HepG2 (cell line): ENCODE measurements around the gene POP7. TPM values are rescaled to one million over a fixed set of nuclear protein-coding genes. Genes with fewer than 3 reads are reported as not detected.

ENCODE experiments used
- ATAC-seq: fragments of 200-7000 bp; cut with Tn5 transposase; 3 replicates; pipeline ENCODE4 v1.9.1; 2020; ENCODE audit warnings: mild to moderate bottlenecking, moderate library complexity
- BruUV-seq: library from RNA; stranded (reverse); fragments of 400-500 nt; replicated peaks from 2 replicates; lab custom pipeline; 2021; lab: Mats Ljungman, UMichigan
- CTCF ChIA-PET: fragments of 300-600 bp; formaldehyde crosslinking; extraction: SDS; loops from one replicate; lab custom pipeline; 2021; ENCODE audit warnings: low total read pairs, inconsistent platforms, low intra/inter-chr PET ratio; lab: Yijun Ruan, JAX
- POLR2A ChIA-PET: fragments of 350-600 bp; sonication (Branson Sonifier 250); formaldehyde crosslinking; loops from one replicate; lab custom pipeline; 2020; ENCODE audit warnings: antibody characterized with exemption, inconsistent platforms; lab: Yijun Ruan, JAX
- DNase-seq: peaks from one replicate; pipeline ENCODE4 v3.0.0-alpha.2; 2015; ENCODE audit warnings: low spot score
- FAIRE-seq: peaks from 3 replicates; lab custom pipeline; 2011; peaks lifted over from hg19 to GRCh38; lab: Jason Lieb, UNC
- H2AFZ ChIP-seq: one replicate; pipeline ENCODE4 v1.6.1; 2011; ENCODE audit warnings: low read length, inconsistent platforms
- H3K27ac ChIP-seq: fragments of 300-600 bp; 3 replicates; pipeline ENCODE4 v1.8.0; 2011; ENCODE audit warnings: mixed run types, mild to moderate bottlenecking, mixed read lengths, low read length, inconsistent platforms; ENCODE audit not compliant: insufficient read depth; ENCODE audit errors: extremely low read length
- H3K27me3 ChIP-seq, 2 experiments: fragments of 200-600 bp in 1 of 2; 2 replicates in 1 of 2; 3 replicates in 1 of 2; pipeline versions ENCODE4 v1.6.0 to v1.8.0; 2011; ENCODE audit warnings: low read length in 2 of 2, mild to moderate bottlenecking in 2 of 2, moderate library complexity in 2 of 2, inconsistent platforms in 1 of 2; ENCODE audit not compliant: insufficient read depth in 2 of 2, control insufficient read depth in 1 of 2
- H3K36me3 ChIP-seq, 2 experiments: fragments of 200-600 bp in 1 of 2; replicated peaks in 1 of 2; 2 replicates in 1 of 2; 3 replicates in 1 of 2; pipeline versions ENCODE4 v1.5.1 to v1.8.0; 2011; ENCODE audit warnings: low read length in 2 of 2, inconsistent platforms in 1 of 2; ENCODE audit not compliant: insufficient read depth in 2 of 2, control insufficient read depth in 1 of 2
- H3K4me1 ChIP-seq: 2 replicates; pipeline ENCODE4 v1.5.1; 2012; ENCODE audit warnings: low read length, inconsistent platforms; ENCODE audit not compliant: insufficient read depth
- H3K4me2 ChIP-seq: 2 replicates; pipeline ENCODE4 v1.6.0; 2011; ENCODE audit warnings: low read depth, low read length, inconsistent platforms
- H3K4me3 ChIP-seq, 3 experiments: fragments of 200-600 bp in 1 of 3; sonication (generic), shearing (Covaris generic) in 1 of 3; replicated peaks in 1 of 3; 2 replicates each; pipeline ENCODE4 v1.5.1; 2011 to 2016; ENCODE audit warnings: low read length in 3 of 3, inconsistent platforms in 2 of 3, low read depth in 2 of 3, mild to moderate bottlenecking in 2 of 3, control low read depth in 1 of 3, mixed read lengths in 1 of 3; ENCODE audit not compliant: insufficient read depth in 1 of 3
- H3K79me2 ChIP-seq: one replicate; pipeline ENCODE4 v1.6.1; 2011; ENCODE audit warnings: low read length, inconsistent platforms; ENCODE audit not compliant: insufficient read depth
- H3K9ac ChIP-seq: 2 replicates; pipeline ENCODE4 v1.6.0; 2011; ENCODE audit warnings: mild to moderate bottlenecking, low read depth, low read length, inconsistent platforms; ENCODE audit not compliant: insufficient read depth
- H3K9me3 ChIP-seq: 2 replicates; pipeline ENCODE4 v1.5.1; 2012; ENCODE audit warnings: mild to moderate bottlenecking, low read length
- H4K20me1 ChIP-seq: 2 replicates; pipeline ENCODE4 v1.6.0; 2011; ENCODE audit warnings: inconsistent platforms, mild to moderate bottlenecking, low read length, moderate library complexity; ENCODE audit not compliant: insufficient read depth
- AGO2 ChIP-seq: fragments of 200-400 bp; formaldehyde crosslinking; optimal IDR thresholded peaks from 2 replicates; pipeline ENCODE3; 2017; ENCODE audit warnings: mild to moderate bottlenecking, low read depth, low read length, moderate library complexity
- HNRNPL ChIP-seq: fragments of 200-400 bp; formaldehyde crosslinking; IDR thresholded peaks from 2 replicates; pipeline ENCODE4 v1.6.1; 2017; ENCODE audit warnings: mild to moderate bottlenecking, low read depth, low read length
- MTF2 ChIP-seq: sonication (generic); formaldehyde crosslinking; IDR thresholded peaks from 2 replicates; pipeline ENCODE4 v1.5.0; 2020; ENCODE audit warnings: missing genetic modification reagents, borderline replicate concordance
- NRL ChIP-seq: sonication (generic); formaldehyde crosslinking; IDR thresholded peaks from 2 replicates; pipeline ENCODE4 v1.5.0; 2020; ENCODE audit warnings: missing genetic modification reagents, mild to moderate bottlenecking, moderate library complexity, borderline replicate concordance
- POLR2A ChIP-seq, 2 experiments: IDR thresholded peaks; 2 replicates each; pipeline ENCODE4 v1.6.1; 2011; ENCODE audit warnings: low read depth in 2 of 2, low read length in 2 of 2, mild to moderate bottlenecking in 1 of 2, moderate library complexity in 1 of 2; ENCODE audit not compliant: insufficient read depth in 1 of 2
- POLR2G ChIP-seq: fragments of 200-400 bp; formaldehyde crosslinking; IDR thresholded peaks from 2 replicates; pipeline ENCODE4 v1.6.1; 2018; ENCODE audit warnings: mild to moderate bottlenecking, low read depth, low read length, moderate library complexity
- RBFOX2 ChIP-seq: fragments of 200-400 bp; formaldehyde crosslinking; IDR thresholded peaks from 2 replicates; pipeline ENCODE4 v1.6.1; 2017; ENCODE audit warnings: low read depth, mild to moderate bottlenecking, low read length
- RBM39 ChIP-seq: fragments of 200-400 bp; formaldehyde crosslinking; IDR thresholded peaks from one replicate; pipeline ENCODE4 v1.6.1; 2018; ENCODE audit warnings: antibody characterized with exemption, mild to moderate bottlenecking, low read depth, low read length; ENCODE audit not compliant: poor library complexity, severe bottlenecking
- RXRA ChIP-seq: sonication (generic); formaldehyde crosslinking; IDR thresholded peaks from 2 replicates; pipeline ENCODE4 v1.5.1; 2020; ENCODE audit warnings: missing genetic modification reagents
- ZNF790 ChIP-seq: sonication (generic); formaldehyde crosslinking; IDR thresholded peaks from 2 replicates; pipeline ENCODE4 v1.8.0; 2022; ENCODE audit warnings: missing genetic modification reagents, mild to moderate bottlenecking, borderline replicate concordance
- ZSCAN25 ChIP-seq: sonication (generic); formaldehyde crosslinking; IDR thresholded peaks from 2 replicates; pipeline ENCODE4 v1.8.0; 2022; ENCODE audit warnings: mild to moderate bottlenecking, missing genetic modification reagents
- WGBS: methylation state at CpG from one replicate; pipeline ENCODE4 v1.1.6; 2017; ENCODE audit warnings: low lambda C conversion rate; 5-methylcytosine and 5-hydroxymethylcytosine counted together
- in situ Hi-C: cut with HindIII; loops from 2 replicates; pipeline ENCODE4 v1.10.0; 2017; ENCODE audit warnings: low pct_unique_long_range_greater_than_20kb; ENCODE audit not compliant: extremely low pct_ligation_motif_present
- intact Hi-C: fragments of 100-400 bp; cut with micrococcal nuclease; formaldehyde crosslinking; loops from one replicate; pipeline ENCODE4 v1.10.0; 2022; ENCODE audit not compliant: unreplicated experiment
- polyA plus RNA-seq, 8 experiments: library from polyadenylated mRNA; depleted of rRNA in 3 of 8; stranded (reverse) in 7 of 8; unstranded in 1 of 8; fragments of >200 nt; fragmentation: Illumina TruSeq in 4 of 8; extraction: Trizol in 4 of 8; gene quantifications; 2 replicates each; pipeline versions ENCODE4 v1.2.1 to v1.2.3, GENCODE V29; 2011 to 2016; ENCODE audit warnings: low read depth in 4 of 8, missing spikeins in 1 of 8, mixed read lengths in 1 of 8; ENCODE audit not compliant: insufficient read depth in 1 of 8
- total RNA-seq, 5 experiments: library from RNA; depleted of rRNA; stranded (reverse); fragments of >200 nt; fragmentation: Illumina TruSeq; extraction: Trizol; gene quantifications; 2 replicates each; pipeline ENCODE4 v1.2.3, GENCODE V29; 2016; ENCODE audit warnings: low read depth in 1 of 5
- TF ChIP-seq, protein P1 (sequence below): sonication (generic); formaldehyde crosslinking; IDR thresholded peaks from 2 replicates; pipeline ENCODE4 v1.4.0; 2020; ENCODE audit warnings: missing genetic modification reagents

POP7 gene
- total and polyA plus RNA-seq, 2 of the 13 experiments (the other 11 are each of a cell fraction or from before 2014, with no cell fraction given) = 63.9 to 91.1 TPM

DNA sequence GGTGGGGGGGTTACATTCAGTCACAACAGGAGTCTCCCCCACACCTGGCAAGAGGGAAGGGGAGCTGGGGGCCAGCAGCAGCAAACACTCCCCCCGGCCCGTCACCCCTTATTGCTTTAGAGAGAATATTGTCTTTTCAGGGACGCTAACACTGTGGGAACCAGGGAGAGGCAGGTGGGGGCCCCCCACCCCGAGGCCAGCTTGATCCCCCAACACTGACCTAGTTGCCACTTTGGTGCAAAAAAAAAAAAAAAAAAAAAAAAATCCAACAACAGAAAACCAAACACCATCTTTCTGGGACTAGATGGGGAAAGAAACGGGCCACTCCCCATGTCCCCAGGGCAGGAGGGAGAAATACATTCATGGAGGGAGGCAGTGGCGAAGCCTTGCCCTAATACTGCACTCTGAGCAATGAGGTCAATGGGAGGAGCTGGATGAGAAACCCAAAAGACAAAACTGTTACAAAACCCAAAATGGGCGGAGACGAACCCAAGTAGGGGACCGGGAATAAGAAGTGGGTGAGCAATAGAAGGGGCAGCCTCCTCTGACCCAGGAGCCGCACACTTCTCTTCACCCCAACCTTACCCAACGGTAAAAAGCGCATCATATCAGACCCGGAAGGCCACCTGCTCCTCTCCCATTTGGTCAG lies 25.9 kb upstream of the POP7 start:
- Histone ChIP-seq H2AFZ (no peak overlapping the region), H4K20me1 (peaks cover 8% of the 10 kb centered on the region; the same call in 1 of the 2 replicates), H3K79me2 (peaks cover under 1% of the 10 kb centered on the region), H3K9me3 (no peaks in the 10 kb centered on the region), H3K4me3 (no peak overlapping the region), H3K4me1 (peaks cover 32% of the 10 kb centered on the region), H3K36me3 (peaks cover 34 to 50% of the 10 kb centered on the region in 2 experiments), H3K9ac (no peak overlapping the region), H3K27ac (peak overlapping the region; percentile 27), H3K27me3 (no peaks in the 10 kb centered on the region), H3K4me2 (no peak overlapping the region)
- FAIRE-seq (no peak), DNase-seq (no peak), ATAC-seq (no peak)
- TF ChIP-seq RBM39 (no peak), POLR2G (0 out of 2 replicates have a peak, but pooled peaks have one; percentile 16)
- TF ChIP-seq, protein P1, sequence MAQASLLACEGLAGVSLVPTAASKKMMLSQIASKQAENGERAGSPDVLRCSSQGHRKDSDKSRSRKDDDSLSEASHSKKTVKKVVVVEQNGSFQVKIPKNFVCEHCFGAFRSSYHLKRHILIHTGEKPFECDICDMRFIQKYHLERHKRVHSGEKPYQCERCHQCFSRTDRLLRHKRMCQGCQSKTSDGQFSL (CRISPR knock-in tag) = 0 out of 2 replicates have a peak, but pooled peaks have one; percentile 27
- intact Hi-C loops (no loop called here), in situ Hi-C loops (no loop called here)
- CTCF ChIA-PET = no interaction called here
- TSS peak; percentile 40 for BruUV-seq
- WGBS = 93% methylated on average over 13 of the region's 13 CpGs
- POLR2A ChIA-PET = interaction anchor here (0.7 to 2.1 kb wide), 9 partner anchors 10 to 194 kb away, joined by 3 to 9 read pairs (median 4); partner anchors contain the start of genes FBXO24, GIGYF1, LRCH4 and MOSPD3

DNA sequence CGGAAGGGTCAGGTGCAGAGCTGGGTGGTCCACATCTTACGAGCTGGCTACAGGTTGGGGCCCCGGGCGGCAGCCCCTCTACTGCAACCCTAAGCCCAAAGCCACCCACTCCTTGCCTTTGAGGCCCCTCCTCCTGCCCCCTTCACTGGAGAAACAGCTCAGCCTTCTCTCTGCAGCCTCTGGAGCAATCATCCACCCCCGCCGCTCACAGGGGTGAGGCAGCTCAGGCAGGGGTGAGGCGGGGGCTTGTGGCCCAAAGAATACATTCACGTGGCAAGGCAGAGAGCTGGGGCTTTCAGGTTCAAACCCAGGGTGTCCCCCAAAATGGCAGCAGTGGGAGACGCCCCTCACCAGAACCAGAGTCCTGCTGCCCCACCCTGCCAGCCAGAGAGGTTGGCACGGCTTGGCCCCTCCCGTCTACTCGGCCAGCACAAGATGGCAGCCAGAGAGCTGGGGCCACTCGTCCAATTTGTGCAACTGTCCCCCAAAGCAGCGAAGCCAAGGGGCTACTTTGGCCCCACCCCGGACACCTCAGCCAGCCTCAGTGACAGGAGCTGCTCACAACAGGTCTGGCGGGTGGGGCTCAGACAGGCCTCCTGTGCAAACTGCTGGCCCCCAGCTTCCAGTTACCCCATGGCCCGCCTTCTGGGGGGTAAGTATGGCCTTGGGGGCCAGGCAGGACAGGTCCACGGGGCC lies 25.2 kb upstream of the POP7 start:
- 94% methylated on average over 10 of the region's 18 CpGs for WGBS
- H3K4me3 ChIP-seq = no peak overlapping the region
- H3K79me2 ChIP-seq = no peaks in the 10 kb centered on the region
- CTCF ChIA-PET = no interaction called here
- FAIRE-seq (no peak), ATAC-seq (no peak), DNase-seq (no peak)
- no peak overlapping the region for H3K27ac ChIP-seq
- no peak overlapping the region for H3K9ac ChIP-seq
- TF ChIP-seq POLR2A (IDR thresholded peaks at IDR 0.05; ENCODE audit: insufficient read depth in 1 of 2, low read depth in 2 of 2, low read length in 2 of 2) (0 out of 4 replicates have a peak, but pooled peaks of 1 of the 2 experiments have one; percentile 33), AGO2 (peak; percentile 93), RBFOX2 (peak; percentile 55; the same call in 1 of the 2 replicates), ZNF790 (CRISPR knock-in tag) (no peak), HNRNPL (0 out of 2 replicates have a peak, but pooled peaks have one; percentile 26), POLR2G (peak; percentile 36; the same call in 1 of the 2 replicates), ZSCAN25 (CRISPR knock-in tag) (peak; percentile 94), NRL (CRISPR knock-in tag) (peak; percentile 35; the same call in 1 of the 2 replicates), RXRA (CRISPR knock-in tag) (peak; percentile 20; the same call in 1 of the 2 replicates), MTF2 (no peak)
- no TSS peak for BruUV-seq
- in situ Hi-C loops = no loop called here
- no peaks in the 10 kb centered on the region for H3K9me3 ChIP-seq
- H4K20me1 ChIP-seq = peaks cover 8% of the 10 kb centered on the region; the same call in 1 of the 2 replicates
- peaks cover 40 to 57% of the 10 kb centered on the region in 2 experiments for H3K36me3 ChIP-seq
- peaks cover 32% of the 10 kb centered on the region for H3K4me1 ChIP-seq
- intact Hi-C loops = no loop called here
- POLR2A ChIA-PET = interaction anchor here (0.7 to 2.1 kb wide), 8 partner anchors 9 to 193 kb away, joined by 3 to 9 read pairs (median 4); partner anchors contain the start of genes GIGYF1 and POP7
- H2AFZ ChIP-seq = no peak overlapping the region
- H3K27me3 ChIP-seq = no peaks in the 10 kb centered on the region
- no peak overlapping the region for H3K4me2 ChIP-seq
